ENCODE results near the gene NPM1. TPM values are rescaled to one million over a fixed set of nuclear protein-coding genes. Genes with fewer than 3 reads are reported as not detected.
A peak's percentile ranks its signal among the peaks of the same experiment; 100 is the strongest.

The NPM1 gene
- total RNA-seq, 1 donor from 2014 or later = 3,066 TPM

DNA sequence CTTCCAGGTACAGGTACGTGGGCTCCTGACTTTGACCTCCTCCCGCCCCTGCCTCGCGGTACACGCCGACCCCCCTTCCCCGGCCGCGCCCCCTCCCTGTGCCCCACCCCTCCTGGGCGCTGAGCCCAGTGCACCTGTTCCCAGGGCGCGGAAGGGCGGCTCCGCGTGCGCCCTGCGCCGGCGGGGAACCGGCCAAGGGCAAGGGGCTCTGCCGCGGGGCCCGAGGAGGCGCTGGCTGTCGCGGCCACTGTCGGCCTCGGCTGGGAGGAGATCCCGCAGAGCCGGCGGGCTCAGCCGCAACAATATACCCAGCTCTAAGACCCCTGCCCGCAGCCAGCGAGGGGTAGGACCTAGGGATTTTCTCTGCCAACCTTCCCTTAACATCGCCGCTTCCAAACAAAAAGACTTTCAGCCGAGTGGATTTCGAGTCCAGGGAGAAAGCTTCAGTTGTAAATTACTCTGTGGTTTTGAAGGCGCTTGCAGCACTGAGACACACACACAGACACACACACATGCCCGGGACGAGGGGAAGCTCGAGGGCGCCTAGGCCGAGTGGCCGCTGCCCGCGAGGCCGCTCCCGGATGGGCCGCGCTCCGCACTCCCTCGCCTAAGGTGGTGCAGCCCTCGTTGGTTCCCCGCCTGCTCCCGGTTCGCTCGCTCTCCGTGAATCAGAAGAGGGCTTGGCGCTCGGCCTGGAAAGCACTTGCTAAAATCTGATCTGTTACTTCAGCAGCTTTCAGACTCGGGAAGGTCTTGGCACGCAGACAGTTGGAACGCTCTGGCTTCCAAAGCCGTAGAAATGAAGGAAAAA, 33.0 kb downstream of the NPM1 start:
- H3K4me3 Mint-ChIP-seq = peak overlapping the region; percentile 73
- peaks cover 20% of the 10 kb centered on the region for H3K27me3 Mint-ChIP-seq
- intact Hi-C loops (cut with micrococcal nuclease) = no loop called here
- no peaks in the 10 kb centered on the region for H3K9me3 Mint-ChIP-seq
- H3K27ac Mint-ChIP-seq = no peak overlapping the region
- H3K4me1 Mint-ChIP-seq = peaks cover 13% of the 10 kb centered on the region
- DNase-seq = no peak
- H3K36me3 Mint-ChIP-seq (ENCODE audit: low read depth) = peaks cover 2% of the 10 kb centered on the region

DNA sequence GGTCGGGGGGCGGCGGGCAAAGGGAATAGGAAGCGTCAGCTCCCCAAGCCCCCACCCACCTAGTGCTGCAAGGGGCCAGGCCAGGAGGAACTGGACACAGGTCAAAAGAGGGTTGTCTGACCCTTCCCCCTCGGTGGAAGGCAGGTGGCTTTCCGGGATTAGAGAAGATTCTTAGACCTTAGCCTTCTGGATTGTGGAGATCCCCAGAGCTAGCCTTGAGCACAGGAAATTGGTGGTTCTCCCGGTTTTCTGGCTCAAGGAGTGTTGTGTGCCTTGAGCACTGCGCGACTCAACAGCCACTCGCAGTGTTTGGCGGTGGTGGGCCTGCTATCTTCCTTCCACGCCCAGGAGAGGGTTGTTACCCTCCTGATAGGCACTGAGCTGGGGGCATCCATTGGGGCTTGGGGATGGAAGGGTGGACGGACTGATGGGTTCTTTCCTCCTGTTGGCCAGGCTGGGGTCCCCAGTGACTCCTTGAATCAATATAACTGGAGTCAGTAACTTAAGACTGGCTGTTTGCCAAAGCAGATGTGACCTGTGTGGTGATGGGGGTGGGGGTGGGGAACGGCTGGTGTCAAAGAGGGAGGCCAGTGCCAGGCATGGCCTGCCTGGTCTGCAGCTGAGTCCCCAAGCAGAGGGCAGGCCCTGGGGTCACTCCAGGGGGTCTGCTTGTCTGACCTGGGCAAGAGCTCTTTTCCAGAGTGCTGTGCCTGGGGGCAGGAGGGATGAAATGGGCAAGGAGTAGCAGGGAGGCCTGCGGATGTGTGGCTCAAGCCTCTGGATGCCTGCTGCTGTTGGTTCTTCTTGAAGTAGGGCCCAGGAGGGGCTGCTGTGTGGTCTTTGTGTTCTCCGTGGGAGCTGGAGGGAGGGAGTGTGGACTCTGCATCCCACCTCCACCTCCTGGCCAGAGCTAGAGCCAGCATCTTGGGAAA, 33.9 kb downstream of the NPM1 start:
- H3K27ac Mint-ChIP-seq = no peak overlapping the region
- H3K4me3 Mint-ChIP-seq = no peak overlapping the region
- H3K4me1 Mint-ChIP-seq = peaks cover 13% of the 10 kb centered on the region
- peaks cover 20% of the 10 kb centered on the region for H3K27me3 Mint-ChIP-seq
- DNase-seq = no peak
- no peaks in the 10 kb centered on the region for H3K9me3 Mint-ChIP-seq
- no peaks in the 10 kb centered on the region for H3K36me3 Mint-ChIP-seq (ENCODE audit: low read depth)
- intact Hi-C loops (cut with micrococcal nuclease) = no loop called here

- no peak for DNase-seq
- Mint-ChIP-seq H3K4me3 (no peak overlapping the region), H3K4me1 (peaks cover 11% of the 10 kb centered on the region), H3K36me3 (ENCODE audit: low read depth) (no peaks in the 10 kb centered on the region), H3K9me3 (no peaks in the 10 kb centered on the region), H3K27ac (no peak overlapping the region), H3K27me3 (peaks cover 20% of the 10 kb centered on the region)
- intact Hi-C loops (cut with micrococcal nuclease) = no loop called here
Observed at GRCh38 chr5:171422495-171422894, 34.8 kb downstream of the NPM1 start.

DNA sequence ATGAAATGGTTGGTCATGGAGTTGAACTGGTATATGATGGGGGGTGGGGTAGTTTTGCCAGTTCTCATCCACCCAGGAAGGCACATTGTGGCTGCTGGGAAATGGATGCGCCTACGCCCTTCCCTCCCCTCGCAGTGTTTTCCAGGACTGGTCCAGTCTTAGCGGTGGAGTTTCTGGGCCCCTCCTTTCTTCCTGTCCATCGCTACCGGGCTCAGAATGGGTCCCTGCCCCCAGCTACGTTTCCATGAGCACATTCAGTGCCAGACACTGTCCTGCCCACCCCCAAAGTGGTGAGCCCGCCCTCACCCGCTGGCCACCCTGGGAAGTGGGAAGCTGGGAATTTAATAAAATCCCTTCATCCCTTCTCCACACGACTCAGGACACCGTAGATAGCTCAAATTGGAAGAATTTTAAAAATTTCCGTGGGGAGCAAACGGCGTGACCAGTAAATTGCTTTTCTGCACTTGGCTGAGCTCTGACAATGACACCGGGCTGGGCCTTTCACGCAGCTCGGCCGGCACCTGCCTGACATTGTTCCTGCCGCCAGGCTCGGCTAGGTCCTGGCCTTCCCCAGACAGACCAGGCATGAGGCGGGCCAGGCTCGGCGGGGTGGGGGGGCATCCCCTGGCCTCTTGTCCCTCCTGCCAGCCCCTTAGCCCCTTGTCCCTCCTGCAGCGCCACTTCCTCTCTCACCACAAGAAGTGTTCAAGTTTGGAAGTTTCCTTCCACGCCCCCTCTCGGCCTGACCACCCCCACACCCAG, 35.4 kb downstream of the NPM1 start:
- intact Hi-C loops (cut with micrococcal nuclease) = no loop called here
- Mint-ChIP-seq H3K36me3 (ENCODE audit: low read depth) (no peaks in the 10 kb centered on the region), H3K27ac (no peak overlapping the region), H3K4me1 (peaks cover 10% of the 10 kb centered on the region), H3K9me3 (no peaks in the 10 kb centered on the region), H3K27me3 (peaks cover 20% of the 10 kb centered on the region), H3K4me3 (no peak overlapping the region)
- DNase-seq = no peak

- no peak overlapping the region for H3K4me3 Mint-ChIP-seq
- H3K27me3 Mint-ChIP-seq = peaks cover 17% of the 10 kb centered on the region
- H3K9me3 Mint-ChIP-seq = no peaks in the 10 kb centered on the region
- peaks cover 5% of the 10 kb centered on the region for H3K4me1 Mint-ChIP-seq
- intact Hi-C loops (cut with micrococcal nuclease) = no loop called here
- no peak overlapping the region for H3K27ac Mint-ChIP-seq
- no peaks in the 10 kb centered on the region for H3K36me3 Mint-ChIP-seq (ENCODE audit: low read depth)
- no peak for DNase-seq
Observed at GRCh38 chr5:171424726-171425125, 37.1 kb downstream of the NPM1 start.

DNA sequence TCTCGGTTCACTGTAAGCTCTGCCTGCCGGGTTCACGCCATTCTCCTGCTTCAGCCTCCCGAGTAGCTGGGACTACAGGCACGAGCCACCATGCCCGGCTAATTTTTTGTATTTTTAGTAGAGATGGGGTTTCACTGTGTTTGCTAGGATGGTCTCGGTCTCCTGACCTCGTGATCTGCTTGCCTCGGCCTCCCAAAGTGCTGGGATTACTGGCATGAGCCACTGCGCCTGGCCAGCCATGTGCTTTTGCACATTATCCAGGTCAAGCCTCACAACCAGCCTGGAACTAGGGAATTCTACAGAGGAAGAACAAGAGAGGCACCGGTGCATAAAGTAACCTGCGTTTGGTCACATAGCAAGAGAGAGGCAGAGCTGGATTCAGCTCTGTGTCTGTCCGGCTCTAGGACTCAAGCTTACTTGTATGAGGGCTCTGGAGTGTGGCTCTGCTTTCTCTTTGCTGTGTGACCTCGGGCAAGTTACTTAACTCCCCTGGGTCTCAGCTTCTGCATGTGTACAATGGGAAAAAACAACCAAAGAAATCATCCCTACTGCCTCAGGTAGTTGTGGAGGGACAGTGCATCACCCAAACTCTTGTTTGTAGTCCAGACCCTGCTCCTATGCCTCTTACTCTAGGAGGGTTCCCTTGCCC, 38.1 kb downstream of the NPM1 start:
- intact Hi-C loops (cut with micrococcal nuclease) = no loop called here
- Mint-ChIP-seq H3K4me1 (peaks cover 3% of the 10 kb centered on the region), H3K9me3 (no peaks in the 10 kb centered on the region), H3K27me3 (peaks cover 14% of the 10 kb centered on the region), H3K4me3 (no peak overlapping the region), H3K27ac (no peak overlapping the region), H3K36me3 (ENCODE audit: low read depth) (no peaks in the 10 kb centered on the region)
- no peak for DNase-seq

- Mint-ChIP-seq H3K4me3 (no peak overlapping the region), H3K4me1 (no peaks in the 10 kb centered on the region), H3K27ac (no peak overlapping the region), H3K27me3 (peaks cover 8% of the 10 kb centered on the region), H3K36me3 (ENCODE audit: low read depth) (no peaks in the 10 kb centered on the region), H3K9me3 (no peaks in the 10 kb centered on the region)
- intact Hi-C loops (cut with micrococcal nuclease) = no loop called here
- DNase-seq = no peak
Observed at GRCh38 chr5:171426266-171426665, 38.6 kb downstream of the NPM1 start.

- no peak for DNase-seq
- Mint-ChIP-seq H3K36me3 (ENCODE audit: low read depth) (no peaks in the 10 kb centered on the region), H3K4me1 (no peaks in the 10 kb centered on the region), H3K9me3 (no peaks in the 10 kb centered on the region), H3K27me3 (peaks cover 4% of the 10 kb centered on the region), H3K4me3 (no peak overlapping the region), H3K27ac (no peak overlapping the region)
- intact Hi-C loops (cut with micrococcal nuclease) = no loop called here
Observed at GRCh38 chr5:171426680-171427079, 39.0 kb downstream of the NPM1 start.

GRCh38 chr5:171427318-171428167, 39.9 kb downstream of the NPM1 start:
- H3K27me3 Mint-ChIP-seq = no peaks in the 10 kb centered on the region

DNA sequence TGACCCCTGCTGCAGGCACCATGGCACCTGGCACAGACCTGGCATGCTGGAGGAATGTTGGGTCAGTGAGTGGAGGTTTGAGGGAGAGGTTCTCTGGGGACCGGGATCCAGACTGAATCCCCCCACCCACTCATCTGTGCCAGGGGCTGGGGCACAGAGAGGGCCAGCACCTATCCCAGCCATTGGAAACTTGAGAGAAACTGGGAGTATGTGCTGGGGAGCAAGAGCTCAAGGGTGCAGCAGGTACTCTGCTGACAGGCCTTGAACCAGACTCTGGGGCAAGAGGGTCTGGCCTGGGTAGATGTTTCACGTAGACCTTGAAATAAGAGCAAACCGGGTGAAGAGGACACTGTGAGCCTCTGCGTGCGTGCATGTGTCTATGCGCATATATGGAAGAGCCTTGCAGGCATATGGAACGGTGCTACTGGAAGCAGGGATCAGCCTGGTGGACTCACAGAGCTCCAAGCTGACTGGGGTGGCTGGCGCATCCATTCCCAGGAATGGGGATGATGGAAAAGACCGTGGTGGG, 40.6 kb downstream of the NPM1 start:
- intact Hi-C loops (cut with micrococcal nuclease) = no loop called here

More at GRCh38 chr5:171427318-171428167, 39.9 kb downstream of the NPM1 start:
- Mint-ChIP-seq H3K4me1 (no peaks in the 10 kb centered on the region), H3K9me3 (no peaks in the 10 kb centered on the region), H3K36me3 (ENCODE audit: low read depth) (no peaks in the 10 kb centered on the region), H3K27ac (no peak overlapping the region), H3K4me3 (no peak overlapping the region)
- intact Hi-C loops (cut with micrococcal nuclease) = no loop called here
- no peak for DNase-seq

GRCh38 chr5:171428809-171429542, 41.3 kb downstream of the NPM1 start:
- DNase-seq = no peak
- no peaks in the 10 kb centered on the region for H3K27me3 Mint-ChIP-seq
- no peaks in the 10 kb centered on the region for H3K4me1 Mint-ChIP-seq
- intact Hi-C loops (cut with micrococcal nuclease) = no loop called here
- no peaks in the 10 kb centered on the region for H3K9me3 Mint-ChIP-seq
- no peaks in the 10 kb centered on the region for H3K36me3 Mint-ChIP-seq (ENCODE audit: low read depth)
- H3K27ac Mint-ChIP-seq = no peak overlapping the region
- no peak overlapping the region for H3K4me3 Mint-ChIP-seq

More for the DNA sequence above, 40.6 kb downstream of the NPM1 start:
- Mint-ChIP-seq H3K9me3 (no peaks in the 10 kb centered on the region), H3K4me1 (no peaks in the 10 kb centered on the region), H3K27me3 (no peaks in the 10 kb centered on the region), H3K4me3 (no peak overlapping the region), H3K36me3 (ENCODE audit: low read depth) (no peaks in the 10 kb centered on the region), H3K27ac (no peak overlapping the region)
- DNase-seq = no peak

GRCh38 chr5:171429543-171429910, 41.9 kb downstream of the NPM1 start:
- H3K4me3 Mint-ChIP-seq = no peak overlapping the region
- intact Hi-C loops (cut with micrococcal nuclease) = no loop called here
- DNase-seq = no peak
- no peaks in the 10 kb centered on the region for H3K36me3 Mint-ChIP-seq (ENCODE audit: low read depth)
- no peaks in the 10 kb centered on the region for H3K9me3 Mint-ChIP-seq
- no peaks in the 10 kb centered on the region for H3K4me1 Mint-ChIP-seq
- H3K27ac Mint-ChIP-seq = no peak overlapping the region
- H3K27me3 Mint-ChIP-seq = no peaks in the 10 kb centered on the region
